Osteocyte (in vitro differentiated cells): ENCODE results near the gene CYP26B1. TPM values are rescaled to one million over a fixed set of nuclear protein-coding genes. Genes with fewer than 3 reads are reported as not detected.

Experiments used
- DNase-seq: peaks from one replicate; pipeline ENCODE4 v3.0.0; 2021; ENCODE audit warnings: mixed read lengths; ENCODE audit not compliant: unreplicated experiment; ENCODE audit errors: extremely low spot score
- H3K27ac Mint-ChIP-seq: one replicate; pipeline ENCODE4 v1.8.0; 2021; ENCODE audit warnings: mild to moderate bottlenecking, mixed read lengths; ENCODE audit not compliant: unreplicated experiment
- H3K27me3 Mint-ChIP-seq: one replicate; pipeline ENCODE4 v1.8.0; 2021; ENCODE audit warnings: mixed read lengths; ENCODE audit not compliant: unreplicated experiment
- H3K36me3 Mint-ChIP-seq: one replicate; pipeline ENCODE4 v1.8.0; 2021; ENCODE audit warnings: mixed read lengths; ENCODE audit not compliant: unreplicated experiment
- H3K4me1 Mint-ChIP-seq: one replicate; pipeline ENCODE4 v1.8.0; 2021; ENCODE audit warnings: mixed read lengths; ENCODE audit not compliant: unreplicated experiment
- H3K4me3 Mint-ChIP-seq: one replicate; pipeline ENCODE4 v1.8.0; 2021; ENCODE audit warnings: mild to moderate bottlenecking, moderate library complexity, mixed read lengths; ENCODE audit not compliant: unreplicated experiment
- H3K9me3 Mint-ChIP-seq: one replicate; pipeline ENCODE4 v1.8.0; 2021; ENCODE audit warnings: mixed read lengths; ENCODE audit not compliant: unreplicated experiment
- total RNA-seq: library from RNA; stranded (reverse); gene quantifications from 2 replicates; pipeline ENCODE4 v1.2.1, GENCODE V29; 2021
- TF ChIP-seq, protein P1 (sequence below): fragments of 200-600 bp; sonication (generic); IDR thresholded peaks from 2 replicates; pipeline ENCODE4 v1.5.0; 2021; ENCODE audit warnings: antibody characterized with exemption, mild to moderate bottlenecking, moderate library complexity

CYP26B1 gene
- total RNA-seq, 1 donor from 2014 or later, result 1.3 TPM

DNA sequence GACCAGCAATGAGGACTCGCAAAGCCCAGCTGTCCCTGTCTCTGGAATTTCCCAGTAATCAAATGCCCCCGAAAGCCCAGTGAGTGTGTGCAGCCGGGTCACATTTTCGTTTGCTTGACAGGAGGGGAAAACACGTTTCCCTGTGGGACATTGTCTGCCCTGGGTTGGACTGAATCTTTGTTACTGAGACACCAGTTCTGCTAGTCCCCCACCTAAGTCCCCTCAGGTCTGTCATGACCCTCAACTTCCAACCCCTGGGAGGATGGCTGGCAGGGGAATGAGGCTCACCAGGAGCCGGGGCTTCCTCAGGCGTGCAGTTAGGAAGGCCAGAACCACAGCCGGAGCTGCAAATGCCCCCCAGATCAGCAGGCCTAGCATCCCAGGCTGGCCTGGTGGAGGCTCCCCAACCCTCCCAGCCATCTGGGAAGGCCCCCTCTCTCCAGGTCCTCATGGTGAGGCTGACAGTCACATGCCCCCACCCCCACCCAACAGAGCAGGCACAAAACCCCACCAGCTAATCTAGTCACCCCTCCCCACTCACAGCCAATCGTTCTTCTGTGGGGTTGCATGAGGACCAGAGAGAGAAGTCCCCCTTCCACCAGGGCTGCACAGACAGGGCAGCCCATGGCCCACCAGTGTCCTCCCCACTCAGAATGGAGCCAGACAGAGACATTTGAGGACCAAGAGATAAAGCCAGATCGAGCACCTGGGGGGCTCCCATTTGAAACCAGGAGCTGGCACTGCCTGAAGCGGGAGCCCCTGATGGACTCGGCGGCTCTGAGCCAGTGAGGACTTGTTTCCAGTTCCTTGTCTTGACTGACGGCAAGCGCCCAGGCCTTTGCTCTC lies 33.6 kb downstream of the CYP26B1 start:
- Mint-ChIP-seq H3K4me1 (peaks cover 40% of the 10 kb centered on the region), H3K4me3 (no peak overlapping the region), H3K27ac (peak overlapping the region; percentile 93), H3K27me3 (no peaks in the 10 kb centered on the region), H3K36me3 (no peaks in the 10 kb centered on the region), H3K9me3 (no peaks in the 10 kb centered on the region)
- TF ChIP-seq, protein P1, sequence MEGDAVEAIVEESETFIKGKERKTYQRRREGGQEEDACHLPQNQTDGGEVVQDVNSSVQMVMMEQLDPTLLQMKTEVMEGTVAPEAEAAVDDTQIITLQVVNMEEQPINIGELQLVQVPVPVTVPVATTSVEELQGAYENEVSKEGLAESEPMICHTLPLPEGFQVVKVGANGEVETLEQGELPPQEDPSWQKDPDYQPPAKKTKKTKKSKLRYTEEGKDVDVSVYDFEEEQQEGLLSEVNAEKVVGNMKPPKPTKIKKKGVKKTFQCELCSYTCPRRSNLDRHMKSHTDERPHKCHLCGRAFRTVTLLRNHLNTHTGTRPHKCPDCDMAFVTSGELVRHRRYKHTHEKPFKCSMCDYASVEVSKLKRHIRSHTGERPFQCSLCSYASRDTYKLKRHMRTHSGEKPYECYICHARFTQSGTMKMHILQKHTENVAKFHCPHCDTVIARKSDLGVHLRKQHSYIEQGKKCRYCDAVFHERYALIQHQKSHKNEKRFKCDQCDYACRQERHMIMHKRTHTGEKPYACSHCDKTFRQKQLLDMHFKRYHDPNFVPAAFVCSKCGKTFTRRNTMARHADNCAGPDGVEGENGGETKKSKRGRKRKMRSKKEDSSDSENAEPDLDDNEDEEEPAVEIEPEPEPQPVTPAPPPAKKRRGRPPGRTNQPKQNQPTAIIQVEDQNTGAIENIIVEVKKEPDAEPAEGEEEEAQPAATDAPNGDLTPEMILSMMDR, result no peak
- DNase-seq, result no peak

DNA sequence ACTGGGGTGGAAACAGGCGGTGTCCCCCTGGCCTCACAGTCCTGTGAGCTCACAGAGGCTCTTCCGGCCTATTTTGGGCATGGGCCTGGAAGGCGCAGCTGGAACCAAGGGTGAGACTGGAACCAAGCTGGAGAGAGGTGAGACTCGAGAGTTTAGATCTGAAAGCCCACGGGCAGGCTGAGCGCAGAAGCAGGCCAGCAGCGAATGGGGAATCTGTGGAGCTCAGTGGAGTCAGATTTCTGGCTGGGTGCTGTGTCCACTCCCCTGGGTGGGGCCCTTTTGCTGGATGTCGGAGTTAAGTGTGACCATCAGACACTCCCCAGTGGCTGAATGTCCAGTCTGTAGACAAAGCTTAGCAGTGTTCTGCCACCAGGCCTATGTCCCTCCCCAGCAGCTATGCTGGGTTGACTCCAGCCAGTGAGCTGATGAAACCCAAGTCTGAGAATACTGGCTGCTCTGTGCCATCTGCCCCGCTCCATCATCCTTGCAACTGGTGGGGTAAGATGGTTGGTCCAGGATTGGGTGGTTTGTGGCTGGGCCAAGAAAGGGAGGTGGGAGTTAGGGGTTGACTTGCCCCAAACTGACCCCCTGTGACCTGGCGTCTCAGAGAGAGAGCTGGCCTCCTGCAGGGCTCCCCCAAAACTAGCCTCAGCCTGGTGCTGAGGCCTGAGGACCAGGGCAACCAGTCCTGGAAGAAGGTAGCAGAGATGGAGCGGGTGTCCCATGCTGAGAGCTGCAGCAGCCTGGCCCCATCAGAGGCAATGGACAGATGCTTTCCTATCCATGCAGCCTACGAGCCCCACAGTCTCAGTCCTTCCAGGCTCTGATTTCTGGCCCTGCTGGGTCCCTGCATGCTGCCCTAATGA lies 34.4 kb downstream of the CYP26B1 start:
- H3K9me3 Mint-ChIP-seq, result no peaks in the 10 kb centered on the region
- TF ChIP-seq, protein P1, result no peak
- H3K36me3 Mint-ChIP-seq, result no peaks in the 10 kb centered on the region
- H3K27ac Mint-ChIP-seq, result no peak overlapping the region
- no peaks in the 10 kb centered on the region for H3K27me3 Mint-ChIP-seq
- peaks cover 44% of the 10 kb centered on the region for H3K4me1 Mint-ChIP-seq
- H3K4me3 Mint-ChIP-seq, result no peak overlapping the region
- peak; percentile 73 for DNase-seq

DNA sequence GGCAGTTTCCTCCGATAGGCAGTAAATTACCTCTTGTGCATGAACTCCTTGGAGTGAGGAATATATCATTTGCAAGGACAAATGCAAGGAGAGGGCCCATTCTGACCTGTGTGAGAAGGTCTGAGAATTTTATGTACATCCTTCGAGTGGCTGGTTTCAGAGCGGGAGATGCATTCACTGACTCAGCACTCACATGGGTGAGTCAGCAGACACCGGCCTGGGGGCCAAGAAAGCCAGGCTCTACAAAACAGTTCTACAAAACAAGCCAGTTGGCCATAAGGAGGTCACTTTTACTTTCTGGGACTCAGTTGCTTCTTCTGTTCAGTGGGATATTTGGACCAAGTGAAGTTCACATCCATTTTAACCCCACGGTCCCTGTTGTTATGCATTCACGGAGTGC lies 35.3 kb downstream of the CYP26B1 start:
- no peak overlapping the region for H3K27ac Mint-ChIP-seq
- H3K36me3 Mint-ChIP-seq, result no peaks in the 10 kb centered on the region
- no peaks in the 10 kb centered on the region for H3K9me3 Mint-ChIP-seq
- TF ChIP-seq, protein P1, result no peak
- H3K4me1 Mint-ChIP-seq, result peaks cover 48% of the 10 kb centered on the region
- DNase-seq, result no peak
- no peak overlapping the region for H3K4me3 Mint-ChIP-seq
- no peaks in the 10 kb centered on the region for H3K27me3 Mint-ChIP-seq

GRCh38 chr2:72111061-72111460 lies 36.6 kb downstream of the CYP26B1 start:
- no peak overlapping the region for H3K4me3 Mint-ChIP-seq
- peaks cover 41% of the 10 kb centered on the region for H3K4me1 Mint-ChIP-seq
- H3K36me3 Mint-ChIP-seq, result no peaks in the 10 kb centered on the region
- TF ChIP-seq, protein P1, result no peak
- no peaks in the 10 kb centered on the region for H3K27me3 Mint-ChIP-seq
- no peak for DNase-seq
- no peaks in the 10 kb centered on the region for H3K9me3 Mint-ChIP-seq
- no peak overlapping the region for H3K27ac Mint-ChIP-seq

- H3K36me3 Mint-ChIP-seq, result no peaks in the 10 kb centered on the region
- no peaks in the 10 kb centered on the region for H3K9me3 Mint-ChIP-seq
- no peak overlapping the region for H3K4me3 Mint-ChIP-seq
- TF ChIP-seq, protein P1, result no peak
- DNase-seq, result no peak
- H3K4me1 Mint-ChIP-seq, result peaks cover 30% of the 10 kb centered on the region
- H3K27ac Mint-ChIP-seq, result no peak overlapping the region
- H3K27me3 Mint-ChIP-seq, result no peaks in the 10 kb centered on the region
These were observed 37.8 kb downstream of the CYP26B1 start for GRCh38 chr2:72109904-72110303.
